Mucosa of rectum (tissue), 2 donors: ENCODE data around the gene MPI.

ENCODE experiments used
- H3K27ac ChIP-seq, 2 donors: one replicate each; pipeline ENCODE4 v1.7.0; 2013; ENCODE audit warnings: inconsistent platforms in 2 of 2, low read depth in 2 of 2, low read length in 2 of 2
- H3K27me3 ChIP-seq, 2 donors: one replicate each; pipeline ENCODE4 v1.7.0; 2013; ENCODE audit warnings: low read length in 2 of 2; ENCODE audit not compliant: control insufficient read depth in 2 of 2, insufficient read depth in 2 of 2
- H3K36me3 ChIP-seq, 2 donors: one replicate each; pipeline ENCODE4 v1.7.0; 2013; ENCODE audit warnings: low read length in 2 of 2; ENCODE audit not compliant: control insufficient read depth in 2 of 2, insufficient read depth in 2 of 2
- H3K4me1 ChIP-seq, 2 donors: one replicate each; pipeline ENCODE4 v1.7.0; 2013; ENCODE audit warnings: low read length in 2 of 2, mild to moderate bottlenecking in 1 of 2; ENCODE audit not compliant: control insufficient read depth in 2 of 2, insufficient read depth in 2 of 2
- H3K4me3 ChIP-seq, 2 donors: one replicate each; pipeline ENCODE4 v1.7.0; 2013; ENCODE audit warnings: low read length in 2 of 2
- H3K9ac ChIP-seq, 2 donors: one replicate each; pipeline ENCODE4 v1.7.0; 2013; ENCODE audit warnings: low read length in 2 of 2, low read depth in 1 of 2, mild to moderate bottlenecking in 1 of 2
- H3K9me3 ChIP-seq, 2 donors: one replicate each; pipeline ENCODE4 v1.7.0; 2013; ENCODE audit warnings: low read length in 2 of 2; ENCODE audit not compliant: control insufficient read depth in 2 of 2
- donor health status: healthy.
- donor health status: Normal muscosa, but diverticular disease.

MPI gene

DNA sequence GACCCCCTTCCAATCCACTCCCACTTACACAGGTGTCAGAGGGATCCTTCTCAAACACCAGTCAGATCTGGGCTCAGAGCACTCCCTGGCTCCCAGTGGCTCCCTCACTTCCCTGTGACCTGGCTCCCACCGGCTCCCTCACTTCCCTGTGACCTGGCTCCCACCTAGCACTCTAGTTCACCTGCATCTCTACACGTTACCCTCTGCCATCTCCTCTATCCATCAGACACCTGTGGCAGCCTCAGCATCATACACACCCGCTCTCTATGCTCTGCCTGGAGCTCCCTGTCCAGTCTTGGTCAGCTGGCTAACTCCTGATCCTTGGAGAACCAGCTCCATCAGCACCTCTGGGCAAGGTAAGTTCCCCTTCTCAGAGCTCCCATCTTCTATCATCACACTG, 61.2 kb downstream of the MPI start:
- no peak overlapping the region for H3K4me3 ChIP-seq

More for the DNA sequence above, 61.2 kb downstream of the MPI start:
- no peak overlapping the region for H3K27ac ChIP-seq
- peaks cover 18 to 20% of the 10 kb centered on the region in 2 donors for H3K4me1 ChIP-seq
- no peaks in the 10 kb centered on the region for H3K9me3 ChIP-seq
- H3K27me3 ChIP-seq: no peaks in the 10 kb centered on the region
- H3K9ac ChIP-seq: no peak overlapping the region
- no peaks in the 10 kb centered on the region for H3K36me3 ChIP-seq
